NB4 (cell line): ENCODE measurements around the gene AIG1.

ENCODE experiments used
- MYC ChIP-seq: IDR thresholded peaks from 2 replicates; pipeline ENCODE4 v1.6.1; 2011; ENCODE audit warnings: low read depth, low read length
- POLR2A ChIP-seq: IDR thresholded peaks from 2 replicates; pipeline ENCODE4 v1.6.1; 2011; ENCODE audit warnings: mild to moderate bottlenecking; ENCODE audit not compliant: insufficient read length; ENCODE audit errors: extremely low read depth
- TF ChIP-seq, protein P1 (sequence below): IDR thresholded peaks from one replicate; pipeline ENCODE4 v1.5.1; 2012; ENCODE audit warnings: low read depth, low read length
- TF ChIP-seq, protein P2 (sequence below): IDR thresholded peaks from 2 replicates; pipeline ENCODE4 v1.6.1; 2011; ENCODE audit warnings: low read depth, low read length

- TF ChIP-seq POLR2A (no peak), MYC (no peak)
- TF ChIP-seq, protein P1, sequence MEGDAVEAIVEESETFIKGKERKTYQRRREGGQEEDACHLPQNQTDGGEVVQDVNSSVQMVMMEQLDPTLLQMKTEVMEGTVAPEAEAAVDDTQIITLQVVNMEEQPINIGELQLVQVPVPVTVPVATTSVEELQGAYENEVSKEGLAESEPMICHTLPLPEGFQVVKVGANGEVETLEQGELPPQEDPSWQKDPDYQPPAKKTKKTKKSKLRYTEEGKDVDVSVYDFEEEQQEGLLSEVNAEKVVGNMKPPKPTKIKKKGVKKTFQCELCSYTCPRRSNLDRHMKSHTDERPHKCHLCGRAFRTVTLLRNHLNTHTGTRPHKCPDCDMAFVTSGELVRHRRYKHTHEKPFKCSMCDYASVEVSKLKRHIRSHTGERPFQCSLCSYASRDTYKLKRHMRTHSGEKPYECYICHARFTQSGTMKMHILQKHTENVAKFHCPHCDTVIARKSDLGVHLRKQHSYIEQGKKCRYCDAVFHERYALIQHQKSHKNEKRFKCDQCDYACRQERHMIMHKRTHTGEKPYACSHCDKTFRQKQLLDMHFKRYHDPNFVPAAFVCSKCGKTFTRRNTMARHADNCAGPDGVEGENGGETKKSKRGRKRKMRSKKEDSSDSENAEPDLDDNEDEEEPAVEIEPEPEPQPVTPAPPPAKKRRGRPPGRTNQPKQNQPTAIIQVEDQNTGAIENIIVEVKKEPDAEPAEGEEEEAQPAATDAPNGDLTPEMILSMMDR, result no peak
- TF ChIP-seq, protein P2, sequence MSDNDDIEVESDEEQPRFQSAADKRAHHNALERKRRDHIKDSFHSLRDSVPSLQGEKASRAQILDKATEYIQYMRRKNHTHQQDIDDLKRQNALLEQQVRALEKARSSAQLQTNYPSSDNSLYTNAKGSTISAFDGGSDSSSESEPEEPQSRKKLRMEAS, result no peak
Observed at GRCh38 chr6:143221698-143222097, 161.0 kb downstream of the AIG1 start.
